Endometrial microvascular endothelial cells (primary cell): ENCODE data around the gene KLF7. TPM values are rescaled to one million over a fixed set of nuclear protein-coding genes. Genes with fewer than 3 reads are reported as not detected.

Source experiments
- in situ Hi-C: cut with HindIII; loops from 2 replicates; pipeline ENCODE4 v1.10.0; 2017; ENCODE audit warnings: low sequenced_read_pairs, low pct_unique_long_range_greater_than_20kb; ENCODE audit errors: inconsistent ontology term
- total RNA-seq: library from RNA; depleted of rRNA; stranded (reverse); fragments of >200 nt; gene quantifications from one replicate; pipeline ENCODE4 v1.2.3, GENCODE V29; 2015; ENCODE audit errors: inconsistent ontology term

KLF7 gene
- total RNA-seq, 1 donor from 2014 or later: 35.5 TPM

DNA sequence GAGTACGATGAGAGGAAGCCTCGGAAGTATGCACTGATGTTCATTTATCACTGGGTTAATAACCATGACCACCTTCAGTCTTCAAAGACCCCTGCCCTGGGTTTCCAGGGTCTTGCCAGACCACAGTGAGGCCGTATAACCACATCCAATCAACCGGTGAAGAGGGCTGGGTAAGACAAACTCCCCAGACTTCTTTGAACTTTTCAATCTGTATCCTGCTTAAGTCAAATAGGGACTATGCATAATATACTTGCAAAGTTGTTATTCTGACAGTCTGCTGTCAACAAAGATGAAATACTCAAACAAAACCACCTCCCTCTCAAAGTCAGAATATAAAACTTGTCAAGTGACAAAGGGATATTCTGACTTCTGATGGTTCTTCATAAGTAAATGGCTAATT, 54.0 kb downstream of the KLF7 start:
- in situ Hi-C loops: no loop called here

DNA sequence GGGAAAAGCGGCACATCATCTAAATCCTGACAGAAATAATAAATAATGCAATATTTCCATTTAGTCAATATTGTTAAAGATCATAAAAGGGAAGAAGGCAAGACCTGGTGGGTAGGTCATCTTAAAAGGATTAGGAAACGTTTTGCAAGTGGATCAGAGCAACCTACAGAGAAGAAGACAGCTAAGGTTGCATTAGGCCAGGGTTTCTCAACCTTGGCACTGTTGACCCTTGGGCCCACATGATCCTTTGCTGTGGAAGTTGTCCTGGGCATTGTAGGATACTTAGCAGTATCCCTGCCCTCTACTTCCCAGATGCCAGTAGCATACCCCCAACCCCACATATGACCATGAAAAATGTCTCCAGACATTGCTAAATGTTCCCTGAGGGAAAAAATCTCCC, 55.0 kb downstream of the KLF7 start:
- in situ Hi-C loops: no loop called here

DNA sequence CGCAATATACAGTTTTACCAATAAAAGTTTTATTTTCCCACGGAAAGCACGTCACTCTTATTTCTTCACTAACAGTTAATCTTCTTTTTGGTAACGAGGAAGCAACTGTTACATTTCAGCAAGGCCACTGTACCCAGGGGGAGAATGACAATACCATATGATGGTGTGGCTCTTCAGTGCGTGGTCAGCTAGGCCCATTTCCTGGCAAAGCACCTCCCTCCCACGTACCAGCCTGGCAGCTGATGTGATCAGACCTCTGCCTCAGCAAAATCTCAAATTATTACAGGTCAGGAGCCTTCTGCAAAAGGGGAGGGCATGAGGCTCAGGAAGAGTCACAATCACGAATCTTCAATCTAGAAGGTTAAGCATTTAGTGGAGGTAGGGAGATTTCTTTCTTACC, 55.4 kb downstream of the KLF7 start:
- in situ Hi-C loops: no loop called here

DNA sequence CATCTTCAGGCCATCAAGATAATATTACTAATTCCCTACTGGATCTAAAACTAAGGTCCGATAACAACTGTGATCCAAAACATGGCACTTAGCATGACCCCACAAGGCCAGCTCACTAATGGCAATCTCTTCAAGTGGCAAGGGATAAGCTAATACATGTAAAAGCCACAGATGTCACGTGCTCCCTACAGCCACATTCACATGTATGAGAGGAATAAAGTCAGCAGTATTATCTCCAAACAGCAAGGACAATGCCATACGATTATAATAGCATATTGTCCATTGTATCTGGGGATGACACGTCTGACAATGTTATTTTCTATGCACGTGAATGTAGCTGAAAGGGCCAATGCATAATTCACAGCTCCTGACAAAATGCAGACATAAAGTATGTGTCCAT, 56.0 kb downstream of the KLF7 start:
- in situ Hi-C loops: no loop called here

DNA sequence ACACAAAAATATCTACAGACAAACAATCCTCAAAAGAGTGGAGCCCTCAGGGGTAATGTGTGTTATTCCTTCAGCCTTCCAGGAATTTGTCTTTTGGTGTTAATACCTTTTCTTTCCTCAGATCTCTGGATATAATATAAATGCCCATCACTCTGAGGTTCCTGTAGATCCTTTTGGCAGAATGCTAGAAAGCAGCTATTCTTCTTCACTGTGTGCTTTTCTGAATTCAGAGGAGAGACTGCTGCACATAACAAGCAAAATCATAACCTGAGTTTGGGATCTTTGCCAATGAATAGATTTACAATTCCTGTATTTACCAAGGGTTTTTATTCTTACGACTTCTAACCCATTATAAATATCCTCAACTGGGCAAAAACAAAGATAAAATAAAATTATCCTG, 57.3 kb downstream of the KLF7 start:
- in situ Hi-C loops: no loop called here

DNA sequence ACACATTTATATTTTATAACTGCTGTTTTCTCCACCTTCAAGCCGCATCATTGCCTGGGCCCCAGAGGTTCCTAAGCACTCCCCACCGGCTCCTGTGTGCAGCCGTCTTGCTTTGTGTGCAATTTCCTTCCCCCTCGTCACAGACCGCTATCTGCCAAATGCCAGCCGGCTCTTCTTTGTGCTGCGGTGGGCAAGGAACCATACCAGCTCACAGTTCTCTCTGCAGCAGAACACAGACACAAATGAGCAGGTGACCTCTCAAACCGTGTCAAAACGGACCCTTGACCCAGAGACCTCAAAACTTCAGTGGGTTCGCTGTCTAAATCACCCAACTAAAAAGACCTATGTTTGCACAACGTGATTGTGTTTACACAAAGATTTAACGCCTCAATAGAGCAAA, 58.2 kb downstream of the KLF7 start:
- in situ Hi-C loops: no loop called here

DNA sequence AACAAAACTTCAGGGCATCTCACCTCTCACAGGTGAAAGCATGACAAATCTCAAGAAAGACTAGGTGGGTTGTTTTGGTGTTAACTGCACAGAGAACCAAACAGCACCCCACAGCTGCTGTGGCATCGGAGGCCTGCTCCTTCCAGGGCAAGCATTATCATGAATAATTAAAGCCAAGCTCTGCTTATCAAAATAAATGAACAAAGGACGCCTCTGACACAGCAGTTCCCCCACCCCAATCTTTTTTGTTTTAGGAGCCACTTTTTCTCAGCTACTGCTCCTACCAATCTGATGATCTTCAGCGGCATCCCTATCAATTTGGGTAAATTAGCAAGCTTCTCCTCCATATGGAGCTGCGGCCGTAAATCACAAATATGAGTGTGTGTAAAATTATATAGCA, 58.6 kb downstream of the KLF7 start:
- in situ Hi-C loops: no loop called here

DNA sequence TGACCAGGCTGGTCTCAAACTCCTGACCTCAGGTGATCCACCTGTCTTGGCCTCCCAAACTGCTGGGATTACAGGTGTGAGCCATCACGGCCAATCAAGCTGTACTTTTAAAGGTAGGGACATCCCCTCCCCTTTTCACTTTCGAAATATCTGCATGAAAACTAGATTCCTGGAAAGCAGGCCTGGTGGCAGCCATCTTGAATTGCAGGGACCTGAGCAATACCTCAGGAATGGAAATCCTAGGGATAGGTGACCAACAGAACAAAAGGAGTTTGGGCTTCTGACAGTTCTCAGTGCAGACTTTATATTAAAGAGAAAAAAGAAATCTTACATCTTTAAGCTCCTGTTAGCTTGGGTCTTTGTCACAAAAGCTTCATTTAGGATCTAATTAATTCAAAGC, 62.6 kb downstream of the KLF7 start:
- in situ Hi-C loops: no loop called here

DNA sequence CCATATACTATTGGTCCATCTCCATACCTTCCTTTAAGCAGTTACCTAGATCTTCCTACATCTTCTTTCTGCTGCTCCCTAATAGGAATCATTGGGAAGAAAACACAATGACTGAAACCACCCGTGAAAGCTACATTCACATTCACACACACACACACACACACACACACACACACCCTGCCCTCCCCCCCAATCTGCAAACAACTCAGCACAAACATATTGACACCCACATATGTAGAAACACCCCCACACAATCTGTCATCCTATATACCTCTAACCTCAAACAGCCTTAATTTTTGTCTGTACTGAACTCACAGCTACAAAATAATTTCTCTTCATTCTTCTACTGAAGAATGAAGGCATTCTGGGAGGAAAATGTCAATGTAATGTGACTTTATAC, 63.8 kb downstream of the KLF7 start:
- in situ Hi-C loops: no loop called here

DNA sequence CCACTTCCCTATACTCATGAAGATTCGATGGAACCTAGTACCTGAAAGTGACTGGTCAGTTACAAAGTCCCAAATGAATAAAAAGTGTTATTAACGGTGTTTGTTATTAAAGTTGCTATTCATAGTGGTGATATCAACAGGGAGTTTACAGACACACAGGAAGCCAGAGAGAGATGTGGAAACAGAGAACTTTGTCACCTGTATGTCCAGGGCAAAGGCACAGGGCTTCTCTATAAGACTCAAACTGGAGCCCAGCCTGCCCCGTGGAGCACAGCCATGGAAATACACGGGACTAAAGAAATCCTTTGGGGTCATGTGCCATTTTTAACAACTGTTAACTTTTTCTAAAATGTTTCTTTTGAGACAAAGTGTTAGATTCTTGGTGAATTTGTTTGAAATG, 68.5 kb downstream of the KLF7 start:
- in situ Hi-C loops: no loop called here

DNA sequence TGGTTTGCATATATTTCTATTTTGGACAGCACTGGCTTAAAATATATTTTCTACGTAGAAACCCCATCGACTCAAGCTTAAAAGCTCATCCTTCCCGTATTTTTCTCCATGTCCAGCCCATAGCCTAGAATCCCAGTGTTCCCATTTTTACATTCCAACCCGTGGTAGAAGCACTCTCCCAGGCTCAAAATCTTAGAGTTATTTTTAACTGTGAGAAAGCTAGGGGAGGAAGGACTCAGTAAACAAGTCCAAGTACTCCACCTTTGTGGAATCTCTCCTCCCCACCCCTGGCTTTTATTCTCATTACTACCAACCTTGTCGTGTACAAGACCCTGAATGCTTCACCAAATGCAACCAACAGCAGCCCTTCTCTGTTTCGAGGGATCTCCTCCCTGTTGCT, 69.8 kb downstream of the KLF7 start:
- in situ Hi-C loops: no loop called here

DNA sequence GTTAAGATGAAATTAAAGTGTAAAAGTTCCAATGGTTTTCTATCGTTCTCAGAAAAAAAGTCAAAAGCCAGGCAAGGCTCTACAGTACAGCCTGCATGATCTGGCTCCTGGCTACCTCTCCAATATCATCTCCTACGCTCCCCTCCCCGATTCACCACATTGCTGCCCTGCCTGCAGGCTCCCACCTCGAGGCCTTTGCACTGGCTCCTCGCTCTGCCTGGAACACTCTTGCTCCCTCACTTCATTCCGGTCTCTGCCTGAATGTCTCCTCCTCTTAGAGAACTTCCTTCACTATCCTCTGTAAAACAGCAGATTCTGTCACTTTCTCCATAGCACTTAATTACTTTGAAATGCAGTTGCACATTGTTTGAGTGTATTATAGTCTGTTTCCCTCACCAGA, 72.5 kb downstream of the KLF7 start:
- in situ Hi-C loops: no loop called here

DNA sequence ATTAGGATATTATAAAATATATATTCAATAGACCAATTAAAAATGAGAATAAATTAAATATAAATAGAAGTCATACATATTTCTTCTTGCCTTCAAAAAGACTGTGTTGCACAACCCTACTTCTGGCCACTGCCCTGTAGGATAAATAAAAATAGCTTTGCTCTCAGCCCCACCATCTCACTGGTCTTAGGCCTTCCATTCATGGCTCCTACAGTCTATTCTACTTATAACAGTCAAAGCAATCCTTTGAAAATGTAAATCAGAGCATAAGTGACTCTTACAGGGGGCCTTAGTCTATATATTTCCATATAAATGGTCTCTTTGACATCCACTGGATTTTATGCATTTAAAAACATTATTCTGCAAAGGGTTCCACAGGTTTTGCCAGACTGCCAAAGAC, 72.9 kb downstream of the KLF7 start:
- in situ Hi-C loops: no loop called here

DNA sequence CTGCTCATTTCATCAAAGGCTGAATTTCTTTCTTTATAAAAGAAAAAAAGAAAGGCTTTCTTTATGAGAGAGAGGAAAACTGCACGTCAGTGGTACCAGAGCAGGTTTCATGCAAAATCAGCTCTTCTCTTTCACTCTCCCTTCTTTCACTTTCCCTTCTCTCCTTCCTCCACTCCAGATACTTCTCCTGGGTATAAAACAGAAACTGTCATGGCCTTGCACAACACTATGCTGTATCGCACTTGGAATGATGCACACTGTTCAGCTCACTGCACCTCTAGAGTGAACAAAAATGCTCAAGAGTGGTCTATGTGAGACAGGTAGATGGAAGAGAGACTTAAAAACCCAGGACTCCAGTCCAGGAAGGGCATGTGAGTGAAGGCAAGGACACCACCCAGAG, 73.8 kb downstream of the KLF7 start:
- in situ Hi-C loops: no loop called here

DNA sequence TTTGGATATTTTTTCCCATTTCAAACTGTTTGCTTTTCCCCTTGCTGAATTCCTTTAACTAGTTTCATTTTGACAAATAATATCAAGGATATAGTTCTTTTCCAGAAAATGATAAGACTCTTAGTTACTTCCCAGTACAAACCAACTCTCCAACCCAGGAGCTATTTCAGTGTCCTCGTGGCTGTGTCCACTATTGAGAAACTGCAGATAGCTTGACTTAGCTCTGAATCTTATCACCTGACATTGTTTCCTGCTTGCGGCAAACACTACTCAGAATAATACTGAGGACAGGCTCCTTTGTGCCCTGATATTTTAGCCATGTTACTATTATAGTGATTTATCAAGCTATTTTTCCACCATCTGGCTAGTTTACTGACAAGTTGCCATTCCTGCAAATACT, 74.6 kb downstream of the KLF7 start:
- in situ Hi-C loops: no loop called here

DNA sequence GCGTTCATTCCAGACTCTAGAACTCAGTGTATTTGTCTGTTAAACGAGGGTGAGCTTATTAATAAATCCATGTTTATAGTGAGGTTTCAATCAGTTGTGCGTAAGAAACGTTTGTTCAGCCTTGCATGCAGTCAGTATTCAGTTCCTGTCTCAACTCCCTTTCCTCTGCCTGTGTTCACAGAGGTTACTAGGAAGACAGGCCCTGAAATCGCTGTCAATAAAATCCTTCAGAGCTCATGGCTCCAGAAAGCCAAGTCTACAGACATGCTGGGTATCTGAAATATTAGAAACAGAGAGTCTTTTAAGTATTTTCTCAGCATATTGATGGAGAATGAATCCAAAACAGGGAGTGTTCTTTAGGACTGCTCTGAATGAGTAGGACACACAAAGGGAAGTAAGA, 75.4 kb downstream of the KLF7 start:
- in situ Hi-C loops: no loop called here

DNA sequence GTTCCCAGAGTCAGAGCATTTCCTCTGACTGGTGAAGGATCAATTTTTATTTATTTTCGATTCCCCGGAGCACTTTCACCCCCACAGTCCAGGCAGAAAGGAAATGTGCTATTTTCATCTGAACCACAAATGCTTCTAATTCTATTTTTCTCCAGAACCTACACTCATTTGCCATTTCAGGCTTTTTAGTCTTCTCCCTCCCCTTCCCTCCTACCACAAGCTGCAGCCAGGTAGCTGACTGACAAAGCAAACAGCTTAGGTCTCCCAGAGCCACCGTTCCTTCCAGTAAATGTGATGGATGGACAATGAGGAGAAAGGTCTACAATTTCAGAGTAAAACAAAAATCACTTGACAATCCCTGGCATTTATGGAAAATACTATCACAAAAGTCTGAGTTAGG, 76.9 kb downstream of the KLF7 start:
- in situ Hi-C loops: no loop called here

DNA sequence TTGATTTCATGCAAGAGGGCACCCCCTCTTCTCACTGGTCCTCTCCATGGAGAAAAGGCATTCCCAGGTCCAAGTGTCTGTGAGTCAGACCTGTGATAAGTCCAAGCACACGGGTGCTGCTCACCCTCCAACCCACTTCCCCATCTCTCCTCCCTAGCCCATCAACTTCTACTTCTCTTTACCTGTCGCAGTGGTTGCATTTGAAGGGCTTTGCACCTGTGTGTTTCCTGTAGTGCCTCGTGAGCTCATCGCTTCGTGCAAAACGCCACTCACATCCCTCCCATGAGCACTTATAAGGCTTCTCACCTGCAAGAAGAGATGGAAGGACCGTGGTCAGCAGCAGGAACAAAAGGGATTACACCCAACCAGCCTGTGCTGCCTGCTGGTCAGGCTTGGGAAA, 77.5 kb downstream of the KLF7 start:
- in situ Hi-C loops: no loop called here

DNA sequence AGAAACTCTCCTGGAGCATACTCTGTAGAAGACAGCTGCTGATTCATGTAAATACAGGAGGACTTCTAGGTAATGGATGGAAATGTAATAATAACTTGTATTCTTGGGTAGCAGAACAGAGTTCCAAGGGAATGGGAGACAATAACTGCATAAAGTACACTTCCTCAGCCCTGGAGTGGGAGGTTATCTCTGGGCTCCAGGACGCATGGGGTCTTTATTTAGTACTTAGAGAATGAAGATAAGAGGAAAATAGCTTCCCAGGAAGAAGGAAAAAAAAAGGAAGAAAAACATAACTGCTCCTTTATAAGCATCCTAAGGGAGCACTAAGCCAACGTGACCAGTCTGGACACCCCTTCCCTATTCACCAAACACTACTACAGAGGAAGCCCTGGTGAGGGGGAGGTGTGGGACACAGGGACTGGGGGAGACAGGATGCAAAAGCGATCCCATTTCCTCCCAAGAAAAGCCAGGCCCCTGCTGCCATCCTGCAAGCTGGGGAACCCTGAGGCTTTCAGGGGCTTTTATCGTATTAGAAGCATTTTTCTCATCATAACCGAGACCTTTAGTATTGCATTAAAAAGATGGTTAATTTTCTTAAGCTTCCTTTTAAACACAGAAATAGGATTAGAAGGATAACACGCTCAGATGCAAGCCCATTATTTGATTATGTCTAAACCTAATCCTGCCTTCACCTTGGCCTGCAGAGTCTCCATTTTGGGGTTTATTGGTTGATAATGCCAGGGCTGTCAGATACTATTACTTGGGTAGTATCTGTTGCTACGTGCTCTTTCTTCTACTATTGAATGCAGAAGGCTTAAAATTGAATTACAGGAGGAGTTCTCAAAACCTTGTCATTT, 78.5 kb downstream of the KLF7 start:
- in situ Hi-C loops: no loop called here

DNA sequence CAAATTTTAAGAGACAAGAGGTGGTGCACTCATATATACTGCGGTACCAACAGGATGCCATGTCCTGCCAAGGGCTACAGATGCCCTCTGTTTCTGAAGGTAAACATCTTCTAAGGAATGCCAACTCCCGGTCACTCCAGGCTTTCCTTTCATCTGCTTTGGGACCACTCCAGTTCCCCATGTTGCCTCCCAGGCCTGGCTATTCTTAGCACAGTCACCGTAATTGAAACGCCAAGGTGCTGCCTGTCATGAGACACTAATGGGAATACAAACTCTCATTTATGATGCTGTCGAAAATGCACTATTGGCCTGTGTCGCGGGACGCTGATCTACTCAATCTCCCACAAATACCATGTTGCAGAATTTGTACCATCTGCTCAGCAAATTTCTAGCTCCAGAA, 79.6 kb downstream of the KLF7 start:
- in situ Hi-C loops: no loop called here

DNA sequence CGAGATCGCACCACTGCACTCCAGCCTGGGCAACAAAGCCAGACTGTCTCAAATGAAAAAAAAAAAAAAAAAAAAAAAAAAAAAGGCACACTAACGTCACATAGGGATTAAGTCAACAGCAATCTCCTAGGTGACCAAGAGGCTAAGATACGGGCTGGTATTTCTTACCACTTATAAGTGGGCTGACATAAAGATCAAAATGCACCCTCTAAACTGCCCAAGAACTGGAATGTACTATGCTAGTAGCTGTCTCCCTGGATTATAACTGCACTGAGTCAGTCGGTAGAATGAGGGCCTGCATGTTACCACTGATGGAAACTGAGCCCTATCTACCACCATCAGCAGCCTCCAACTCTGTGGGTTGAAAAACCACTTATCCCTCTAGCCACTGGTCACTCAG, 80.6 kb downstream of the KLF7 start:
- in situ Hi-C loops: no loop called here
